SK-N-SH treated with all-trans-retinoic acid at 6 μM for 48 hours (cell line): ENCODE results near the gene STAG2.

Experiments used
- ATAC-seq: fragments of 200-7000 bp; cut with Tn5 transposase; 3 replicates; pipeline ENCODE4 v1.9.1; 2020; ENCODE audit warnings: mild to moderate bottlenecking, moderate library complexity
- ARNTL ChIP-seq: fragments of 450-650 bp; formaldehyde crosslinking; IDR thresholded peaks from 2 replicates; pipeline ENCODE4 v1.5.0; 2020; ENCODE audit warnings: low read depth, mild to moderate bottlenecking, moderate library complexity, borderline replicate concordance
- BACH2 ChIP-seq: fragments of 250-450 bp; sonication (Bioruptor Pico); IDR thresholded peaks from 2 replicates; pipeline ENCODE4 v1.9.0; 2021; ENCODE audit warnings: mild to moderate bottlenecking, borderline replicate concordance
- CREB5 ChIP-seq: fragments of 250-450 bp; sonication (Bioruptor Pico); IDR thresholded peaks from 2 replicates; pipeline ENCODE4 v1.5.1; 2020; ENCODE audit warnings: low read depth, mild to moderate bottlenecking, moderate library complexity
- CSDC2 ChIP-seq: fragments of 250-450 bp; sonication (Bioruptor Pico); IDR thresholded peaks from 2 replicates; pipeline ENCODE4 v1.5.0; 2020; ENCODE audit warnings: mild to moderate bottlenecking, moderate library complexity
- CSRNP3 ChIP-seq: fragments of 250-450 bp; sonication (Bioruptor Pico); IDR thresholded peaks from 2 replicates; pipeline ENCODE4 v1.5.1; 2021; ENCODE audit warnings: mild to moderate bottlenecking, moderate library complexity
- ESRRG ChIP-seq: fragments of 250-450 bp; sonication (Bioruptor Pico); IDR thresholded peaks from 2 replicates; pipeline ENCODE4 v1.6.1; 2021; ENCODE audit warnings: mild to moderate bottlenecking
- GLIS3 ChIP-seq: fragments of 250-450 bp; sonication (Bioruptor Pico); IDR thresholded peaks from 2 replicates; pipeline ENCODE4 v1.5.0; 2020; ENCODE audit warnings: mild to moderate bottlenecking, moderate library complexity
- ISL1 ChIP-seq: fragments of 250-450 bp; sonication (Bioruptor Pico); IDR thresholded peaks from 2 replicates; pipeline ENCODE4 v2.1.2; 2022; ENCODE audit warnings: mild to moderate bottlenecking, moderate library complexity
- OSR1 ChIP-seq: fragments of 250-450 bp; sonication (Bioruptor Pico); IDR thresholded peaks from 2 replicates; pipeline ENCODE4 v1.8.0; 2022; ENCODE audit warnings: moderate library complexity, mild to moderate bottlenecking, inconsistent platforms
- PATZ1 ChIP-seq: fragments of 250-450 bp; sonication (Bioruptor Pico); IDR thresholded peaks from 2 replicates; pipeline ENCODE4 v1.8.0; 2020; ENCODE audit warnings: mild to moderate bottlenecking, moderate library complexity, borderline replicate concordance
- POU6F1 ChIP-seq: fragments of 250-450 bp; sonication (Bioruptor Pico); IDR thresholded peaks from 2 replicates; pipeline ENCODE4 v1.8.0; 2021; ENCODE audit warnings: low read depth, mild to moderate bottlenecking, moderate library complexity, borderline replicate concordance
- PPARA ChIP-seq: fragments of 250-450 bp; sonication (Bioruptor Pico); IDR thresholded peaks from 2 replicates; pipeline ENCODE4 v1.5.0; 2020; ENCODE audit warnings: mild to moderate bottlenecking, borderline replicate concordance
- RARB ChIP-seq: fragments of 250-450 bp; sonication (Bioruptor Pico); IDR thresholded peaks from 2 replicates; pipeline ENCODE4 v1.8.0; 2021; ENCODE audit warnings: mild to moderate bottlenecking, moderate library complexity
- SNAI2 ChIP-seq: fragments of 250-450 bp; sonication (Bioruptor Pico); IDR thresholded peaks from 2 replicates; pipeline ENCODE4 v1.5.0; 2020; ENCODE audit warnings: mild to moderate bottlenecking, moderate library complexity
- TCF4 ChIP-seq: fragments of 250-450 bp; sonication (Bioruptor Pico); IDR thresholded peaks from 2 replicates; pipeline ENCODE4 v1.8.0; 2021; ENCODE audit warnings: mild to moderate bottlenecking, moderate library complexity, borderline replicate concordance
- TOX ChIP-seq: fragments of 250-450 bp; sonication (Bioruptor Pico); IDR thresholded peaks from 2 replicates; pipeline ENCODE4 v1.8.0; 2021; ENCODE audit warnings: mild to moderate bottlenecking, moderate library complexity, borderline replicate concordance
- TSHZ2 ChIP-seq: fragments of 250-450 bp; sonication (Bioruptor Pico); IDR thresholded peaks from 2 replicates; pipeline ENCODE4 v1.5.0; 2020; ENCODE audit warnings: mild to moderate bottlenecking, moderate library complexity
- ZC3H10 ChIP-seq: fragments of 250-450 bp; sonication (Bioruptor Pico); IDR thresholded peaks from 2 replicates; pipeline ENCODE4 v1.5.1; 2021; ENCODE audit warnings: mild to moderate bottlenecking, moderate library complexity
- ZFP3 ChIP-seq: fragments of 250-450 bp; sonication (Bioruptor Pico); IDR thresholded peaks from 2 replicates; pipeline ENCODE4 v1.5.0; 2020; ENCODE audit warnings: mild to moderate bottlenecking, moderate library complexity
- ZFP30 ChIP-seq: fragments of 450-650 bp; formaldehyde crosslinking; IDR thresholded peaks from 2 replicates; pipeline ENCODE4 v1.5.0; 2022; ENCODE audit warnings: mild to moderate bottlenecking, moderate library complexity
- ZNF565 ChIP-seq: fragments of 450-650 bp; formaldehyde crosslinking; conservative IDR thresholded peaks from 2 replicates; pipeline ENCODE4 v1.5.0; 2020; ENCODE audit warnings: low read depth, mild to moderate bottlenecking, moderate library complexity
- ZNF70 ChIP-seq: fragments of 450-650 bp; formaldehyde crosslinking; IDR thresholded peaks from 2 replicates; pipeline ENCODE4 v1.5.0; 2020; ENCODE audit warnings: mild to moderate bottlenecking, moderate library complexity
- ZNF8 ChIP-seq: fragments of 450-650 bp; formaldehyde crosslinking; IDR thresholded peaks from 2 replicates; pipeline ENCODE4 v1.5.0; 2020; ENCODE audit warnings: mild to moderate bottlenecking, moderate library complexity

The STAG2 gene

GRCh38 chrX:123920105-123920785 lies 41.3 kb upstream of the STAG2 start:
- ATAC-seq: peak; percentile 89
- TF ChIP-seq POU6F1 (CRISPR knock-in tag): no peak
- no peak for TF ChIP-seq PATZ1 (CRISPR knock-in tag)
- no peak for TF ChIP-seq SNAI2 (CRISPR knock-in tag)
- no peak for TF ChIP-seq OSR1 (CRISPR knock-in tag)
- TF ChIP-seq TOX (CRISPR knock-in tag): no peak
- TF ChIP-seq ZFP3: no peak
- TF ChIP-seq ISL1 (CRISPR knock-in tag): peak; percentile 56
- TF ChIP-seq ZNF8 (CRISPR knock-in tag): no peak

GRCh38 chrX:123923211-123923610 lies 38.3 kb upstream of the STAG2 start:
- no peak for TF ChIP-seq ZFP3
- no peak for TF ChIP-seq ZC3H10 (CRISPR knock-in tag)
- TF ChIP-seq ZNF70 (CRISPR knock-in tag): no peak
- TF ChIP-seq TCF4: no peak
- TF ChIP-seq PATZ1 (CRISPR knock-in tag): no peak
- no peak for TF ChIP-seq SNAI2 (CRISPR knock-in tag)
- TF ChIP-seq CSDC2 (CRISPR knock-in tag): no peak
- TF ChIP-seq PPARA (CRISPR knock-in tag): no peak
- TF ChIP-seq ZFP30: no peak
- no peak for TF ChIP-seq CSRNP3 (CRISPR knock-in tag)
- TF ChIP-seq TOX (CRISPR knock-in tag): no peak
- TF ChIP-seq GLIS3 (CRISPR knock-in tag): no peak
- no peak for TF ChIP-seq OSR1 (CRISPR knock-in tag)
- no peak for TF ChIP-seq ARNTL (CRISPR knock-in tag)
- TF ChIP-seq RARB: no peak
- TF ChIP-seq ESRRG (CRISPR knock-in tag): no peak
- ATAC-seq: no peak

GRCh38 chrX:123924186-123924585 lies 37.3 kb upstream of the STAG2 start:
- no peak for ATAC-seq
- no peak for TF ChIP-seq POU6F1 (CRISPR knock-in tag)
- TF ChIP-seq BACH2 (CRISPR knock-in tag): no peak
- TF ChIP-seq ZNF565 (CRISPR knock-in tag): no peak
- TF ChIP-seq PATZ1 (CRISPR knock-in tag): no peak
- no peak for TF ChIP-seq TSHZ2 (CRISPR knock-in tag)
- TF ChIP-seq CREB5: no peak
- TF ChIP-seq ZFP3: no peak
- TF ChIP-seq ZC3H10 (CRISPR knock-in tag): no peak
- no peak for TF ChIP-seq ZNF8 (CRISPR knock-in tag)
- no peak for TF ChIP-seq SNAI2 (CRISPR knock-in tag)
- no peak for TF ChIP-seq TCF4
